Right lobe of liver (tissue), 6 donors: ENCODE measurements around the gene GALNT13. TPM values are rescaled to one million over a fixed set of nuclear protein-coding genes. Genes with fewer than 3 reads are reported as not detected.
"Not testable (repeated sequence)": the region's sequence is repeated elsewhere in the genome, so short reads cannot be mapped to it uniquely, and the experiment has no call there.

Experiments
- ATAC-seq, 4 donors: fragments of 200-7000 bp; cut with Tn5 transposase; one replicate each; pipeline ENCODE4 v1.9.1; 2020; ENCODE audit warnings: mild to moderate bottlenecking in 4 of 4, moderate library complexity in 4 of 4
- DNase-seq, 3 donors: peaks; one replicate each; pipeline ENCODE4 v3.0.0-alpha.2; 2020
- H3K27ac ChIP-seq, 3 donors: fragments of 200-600 bp; one replicate each; pipeline ENCODE4 v1.8.0; 2022
- H3K27me3 ChIP-seq, 2 donors: fragments of 200-600 bp; one replicate each; pipeline ENCODE4 v1.8.0; 2022
- H3K36me3 ChIP-seq, 4 donors: fragments of 200-600 bp; sonication (generic) in 1 of 4; one replicate each; pipeline versions ENCODE4 v1.5.1 to v1.8.0; 2017 to 2022; ENCODE audit warnings: control low read depth in 1 of 4
- H3K4me1 ChIP-seq, 4 donors: fragments of 200-600 bp; sonication (generic) in 1 of 4; one replicate each; pipeline versions ENCODE4 v1.5.1 to v1.8.0; 2017 to 2022; ENCODE audit warnings: control low read depth in 1 of 4
- H3K4me3 ChIP-seq, 3 donors: fragments of 200-600 bp; one replicate each; pipeline ENCODE4 v1.8.0; 2022
- H3K9me3 ChIP-seq, 4 donors: fragments of 200-600 bp; sonication (generic) in 1 of 4; one replicate each; pipeline versions ENCODE4 v1.5.1 to v1.8.0; 2017 to 2022; ENCODE audit warnings: control low read depth in 1 of 4
- POLR2A ChIP-seq: fragments of 450-650 bp; IDR thresholded peaks from one replicate; pipeline ENCODE4 v1.6.1; 2017; ENCODE audit warnings: antibody characterized with exemption, mild to moderate bottlenecking
- WGBS: methylation state at CpG from one replicate; pipeline ENCODE4 v1.1.6; 2018; ENCODE audit warnings: low coverage, low lambda C conversion rate; ENCODE audit not compliant: insufficient coverage; ENCODE audit errors: missing lambda C conversion rate; 5-methylcytosine and 5-hydroxymethylcytosine counted together
- intact Hi-C, 2 donors: fragments of 100-400 bp; cut with DNase I; formaldehyde crosslinking; loops; one replicate each; pipeline versions ENCODE4 v1.11.2 to v1.14.1; 2022
- total RNA-seq, 6 experiments: library from RNA; depleted of rRNA in 2 of 6; stranded (reverse); fragments of >200 nt in 2 of 6; fragmentation: NEBNext Ultra II Directional in 3 of 6; extraction: Animal tissue kit (Norgen Biotek cat#: 25700) in 3 of 6; gene quantifications; one replicate each; pipeline versions ENCODE4 v1.1.0 to v1.2.4, GENCODE V29; 2016 to 2023
- TF ChIP-seq, protein P1 (sequence below), 4 donors: fragments of 200-600 bp in 3 of 4; fragments of 450-650 bp in 1 of 4; IDR thresholded peaks; one replicate each; pipeline versions ENCODE4 v1.5.1 to v1.8.0; 2016 to 2022; ENCODE audit warnings: antibody characterized with exemption in 4 of 4, mild to moderate bottlenecking in 2 of 4
- donor health status: DM: no; HTN: yes; CAD: no.
- donor health status: DM: no; HTN: no; CAD: no.
- donor health status: DM: no; HTN: no; CAD: no.
- donor health status: DM: no; HTN: yes; CAD: no.
- donor health status: DM: no; HTN: yes; CAD: no.

The GALNT13 gene
- total RNA-seq, 6 experiments from 2014 or later, result not detected

DNA sequence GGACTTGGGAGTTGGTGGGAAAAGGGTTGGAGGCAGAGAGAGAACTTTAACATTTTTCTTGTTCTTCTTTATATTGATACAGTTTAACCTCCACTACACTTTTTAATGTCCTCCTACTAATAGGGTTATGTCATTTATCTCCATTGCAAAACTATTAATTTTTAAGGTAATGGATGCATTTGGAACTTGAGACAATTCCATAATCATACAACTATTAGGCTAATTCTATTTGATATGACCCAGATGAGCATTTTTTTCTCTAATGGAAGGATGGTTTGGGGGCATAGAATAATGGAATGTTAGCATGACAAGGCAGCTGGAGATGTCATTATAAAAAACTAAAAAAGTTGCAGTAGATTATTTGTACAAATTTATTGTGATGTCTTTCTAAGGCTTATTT is 587.6 kb downstream of the GALNT13 start:
- peaks cover 0 to 20% (median 0%) of the 10 kb centered on the region in 4 donors for H3K4me1 ChIP-seq
- DNase-seq (no peak), ATAC-seq (no peak)
- no peaks in the 10 kb centered on the region for H3K9me3 ChIP-seq
- intact Hi-C loops, result no loop called here
- H3K4me3 ChIP-seq, result no peak overlapping the region
- TF ChIP-seq, protein P1, sequence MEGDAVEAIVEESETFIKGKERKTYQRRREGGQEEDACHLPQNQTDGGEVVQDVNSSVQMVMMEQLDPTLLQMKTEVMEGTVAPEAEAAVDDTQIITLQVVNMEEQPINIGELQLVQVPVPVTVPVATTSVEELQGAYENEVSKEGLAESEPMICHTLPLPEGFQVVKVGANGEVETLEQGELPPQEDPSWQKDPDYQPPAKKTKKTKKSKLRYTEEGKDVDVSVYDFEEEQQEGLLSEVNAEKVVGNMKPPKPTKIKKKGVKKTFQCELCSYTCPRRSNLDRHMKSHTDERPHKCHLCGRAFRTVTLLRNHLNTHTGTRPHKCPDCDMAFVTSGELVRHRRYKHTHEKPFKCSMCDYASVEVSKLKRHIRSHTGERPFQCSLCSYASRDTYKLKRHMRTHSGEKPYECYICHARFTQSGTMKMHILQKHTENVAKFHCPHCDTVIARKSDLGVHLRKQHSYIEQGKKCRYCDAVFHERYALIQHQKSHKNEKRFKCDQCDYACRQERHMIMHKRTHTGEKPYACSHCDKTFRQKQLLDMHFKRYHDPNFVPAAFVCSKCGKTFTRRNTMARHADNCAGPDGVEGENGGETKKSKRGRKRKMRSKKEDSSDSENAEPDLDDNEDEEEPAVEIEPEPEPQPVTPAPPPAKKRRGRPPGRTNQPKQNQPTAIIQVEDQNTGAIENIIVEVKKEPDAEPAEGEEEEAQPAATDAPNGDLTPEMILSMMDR (IDR thresholded peaks at IDR 0.05), result no peak
- TF ChIP-seq POLR2A, result no peak
- no peaks in the 10 kb centered on the region for H3K36me3 ChIP-seq
- H3K27ac ChIP-seq, result no peak overlapping the region
- H3K27me3 ChIP-seq, result no peaks in the 10 kb centered on the region

DNA sequence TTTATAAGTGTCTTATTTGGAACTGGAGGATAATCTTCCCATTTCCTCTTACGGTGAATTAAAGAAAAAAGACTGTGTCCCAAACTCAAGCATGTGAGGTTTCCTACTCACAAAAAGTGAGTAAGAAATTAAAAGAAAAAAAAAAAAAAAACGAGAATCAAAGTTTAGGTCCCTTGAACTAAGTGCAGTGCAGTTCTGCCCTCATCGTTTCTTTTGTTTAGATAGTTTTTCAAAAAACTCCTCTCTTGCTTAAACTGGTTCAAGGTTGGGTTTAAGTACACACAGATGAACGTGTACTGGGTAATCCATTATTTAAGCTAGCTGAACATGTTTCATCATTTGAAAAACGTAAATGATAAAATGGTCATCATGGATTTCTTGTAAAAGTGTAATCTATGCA is 590.9 kb downstream of the GALNT13 start:
- 32% methylated on average over 5 of the region's 5 CpGs for WGBS
- Histone ChIP-seq H3K4me1 (peaks cover 0 to 5% (median 0%) of the 10 kb centered on the region in 4 donors), H3K9me3 (no peaks in the 10 kb centered on the region), H3K4me3 (no peak overlapping the region), H3K27ac (peak overlapping the region in 2 of 3 donors; percentile 7 to 51), H3K27me3 (no peaks in the 10 kb centered on the region), H3K36me3 (no peaks in the 10 kb centered on the region)
- DNase-seq (no peak), ATAC-seq (peak; percentile 76 to 97 (median 93))
- TF ChIP-seq, protein P1 (IDR thresholded peaks at IDR 0.05), result no peak
- TF ChIP-seq POLR2A, result no peak
- intact Hi-C loops, result no loop called here

GRCh38 chr2:154466226-154466625 is 594.5 kb downstream of the GALNT13 start:
- Histone ChIP-seq H3K9me3 (no peaks in the 10 kb centered on the region), H3K4me3 (no peak overlapping the region), H3K27ac (no peak overlapping the region), H3K4me1 (peaks cover 0 to 5% (median 0%) of the 10 kb centered on the region in 4 donors), H3K36me3 (no peaks in the 10 kb centered on the region), H3K27me3 (no peaks in the 10 kb centered on the region)
- WGBS, result 68% methylated on average over 4 of the region's 4 CpGs
- TF ChIP-seq, protein P1 (IDR thresholded peaks at IDR 0.05), result no peak
- no peak for TF ChIP-seq POLR2A
- intact Hi-C loops, result no loop called here
- DNase-seq (no peak), ATAC-seq (no peak)

- no peaks in the 10 kb centered on the region for H3K9me3 ChIP-seq
- WGBS, result 86% methylated on average over 1 of the region's 2 CpGs
- DNase-seq (no peak), ATAC-seq (no peak)
- no peak overlapping the region for H3K4me3 ChIP-seq
- intact Hi-C loops, result no loop called here
- H3K36me3 ChIP-seq, result no peaks in the 10 kb centered on the region
- TF ChIP-seq, protein P1 (IDR thresholded peaks at IDR 0.05), result no peak
- no peak for TF ChIP-seq POLR2A
- no peak overlapping the region for H3K27ac ChIP-seq
- H3K27me3 ChIP-seq, result no peaks in the 10 kb centered on the region
- no peaks in the 10 kb centered on the region for H3K4me1 ChIP-seq
Measured at GRCh38 chr2:154470376-154470775, 598.7 kb downstream of the GALNT13 start.

DNA sequence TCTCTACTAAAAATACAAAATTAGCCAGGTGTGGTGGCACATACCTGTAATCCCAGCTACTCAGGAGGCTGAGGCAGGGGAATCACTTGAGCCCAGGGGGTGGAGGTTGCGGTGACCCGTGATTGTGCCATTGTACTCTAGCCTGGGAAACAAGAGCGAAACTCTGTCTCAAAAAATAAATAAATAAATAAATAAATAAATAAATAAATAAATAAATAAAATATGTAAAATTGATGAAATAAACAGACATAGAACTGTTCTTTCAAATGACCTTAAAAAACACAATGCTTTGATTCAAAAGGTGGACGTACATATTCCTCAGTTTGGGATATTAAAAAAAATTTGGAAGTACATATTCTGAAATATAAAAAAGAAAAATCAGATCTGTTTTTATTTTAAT is 599.8 kb downstream of the GALNT13 start:
- DNase-seq, H3K4me3 ChIP-seq, H3K9me3 ChIP-seq, ATAC-seq, H3K27ac ChIP-seq, H3K27me3 ChIP-seq, intact Hi-C loops, H3K36me3 ChIP-seq, H3K4me1 ChIP-seq: not testable (repeated sequence)
- WGBS, result 95% methylated on average over 4 of the region's 4 CpGs
